Stimulated activated CD8-positive, alpha-beta memory T cell treated with anti-CD3 and anti-CD28 coated beads, Interleukin-2, amount 100 ng/mL, for 1 hour (primary cell): ENCODE data around the gene ITGA11.

Experiments
- DNase-seq, 2 donors: peaks; one replicate each; pipeline ENCODE4 v3.0.0-alpha.2; 2020; ENCODE audit warnings: low read depth in 2 of 2

Gene ITGA11

DNA sequence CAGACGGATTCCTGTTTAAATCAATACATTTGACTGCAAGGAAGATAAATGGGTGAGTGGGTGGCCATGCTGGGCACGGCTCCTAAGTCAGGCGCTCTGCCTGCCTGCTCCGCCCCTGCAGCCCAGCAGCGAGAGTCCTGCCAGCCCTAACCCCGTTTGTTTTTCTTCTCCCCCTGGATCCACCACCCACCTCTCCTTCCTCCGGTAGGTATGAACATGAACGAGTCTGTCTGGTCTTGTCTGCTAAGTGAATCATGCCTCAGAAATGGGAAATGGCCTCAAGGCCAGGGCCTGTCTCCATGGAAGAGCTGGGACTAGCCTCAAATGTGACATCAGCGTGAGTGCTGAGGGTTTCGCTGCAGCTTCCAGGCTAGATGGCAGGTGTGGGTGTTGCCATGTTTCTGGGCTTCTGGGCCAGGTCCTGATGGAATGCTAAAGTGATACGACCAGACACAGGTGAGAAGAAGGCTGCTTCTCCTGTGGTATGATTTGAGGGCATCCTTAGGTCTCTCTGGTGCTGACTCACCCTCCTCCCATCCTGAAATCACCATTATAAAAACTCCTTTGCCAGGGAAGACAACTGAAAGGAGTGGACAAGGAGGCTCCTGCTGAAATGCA lies 160.0 kb downstream of the ITGA11 start:
- DNase-seq, result no peak

DNA sequence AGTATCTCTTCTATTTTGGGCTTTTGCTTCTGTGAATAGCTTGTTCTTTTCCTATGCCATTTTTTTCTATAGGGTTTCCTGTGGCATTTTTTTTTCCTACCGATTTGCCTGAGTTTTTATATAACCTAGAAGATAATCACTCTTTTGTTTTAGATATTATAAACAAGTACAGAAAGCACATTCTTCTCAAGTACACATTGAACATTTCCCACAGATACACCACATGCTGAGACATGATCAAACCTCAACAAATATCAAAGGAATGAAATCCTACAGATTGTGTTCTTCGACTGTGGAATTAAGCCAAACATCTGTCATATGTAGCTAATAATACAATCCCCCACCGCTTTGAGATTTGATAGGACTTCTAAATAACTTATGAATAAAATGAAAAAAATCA lies 163.6 kb downstream of the ITGA11 start:
- no peak for DNase-seq

DNA sequence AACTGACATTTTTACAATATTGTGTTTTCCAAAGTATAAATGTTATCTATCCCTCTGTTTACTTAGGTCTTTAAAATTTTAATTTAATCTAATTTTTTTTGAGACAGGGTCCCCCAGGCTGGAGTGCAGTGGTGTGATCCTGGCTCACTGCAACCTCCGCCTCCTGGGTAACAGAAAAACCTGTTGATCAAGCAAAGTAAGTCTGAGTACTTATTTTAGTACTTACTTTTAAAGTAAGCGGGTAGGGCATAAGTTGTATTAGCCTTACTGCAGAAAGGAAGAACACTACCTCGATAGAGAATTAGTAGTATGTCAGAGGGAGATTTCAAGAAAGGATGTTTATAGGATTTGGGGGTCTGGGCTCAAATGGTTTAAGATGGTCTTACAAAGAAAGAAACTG lies 166.3 kb downstream of the ITGA11 start:
- DNase-seq, result no peak

DNA sequence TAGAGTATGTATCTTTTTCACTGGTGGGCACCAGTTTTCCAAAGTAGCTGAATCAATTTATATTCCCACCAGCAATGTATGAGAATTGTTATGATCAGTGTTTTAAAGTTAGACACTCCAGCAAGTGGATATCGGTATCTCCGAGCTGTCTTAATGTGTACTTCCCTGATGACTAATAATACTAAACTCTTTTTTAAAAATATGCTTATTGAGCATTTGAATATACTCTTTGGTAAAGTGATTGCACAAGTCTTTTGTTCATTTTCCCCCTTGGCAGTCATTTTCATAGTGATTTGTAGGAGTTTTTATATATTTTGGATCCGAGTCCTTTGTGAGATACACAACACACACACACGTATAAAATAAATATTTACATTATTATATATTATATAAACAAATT lies 166.9 kb downstream of the ITGA11 start:
- DNase-seq, result no peak

DNA sequence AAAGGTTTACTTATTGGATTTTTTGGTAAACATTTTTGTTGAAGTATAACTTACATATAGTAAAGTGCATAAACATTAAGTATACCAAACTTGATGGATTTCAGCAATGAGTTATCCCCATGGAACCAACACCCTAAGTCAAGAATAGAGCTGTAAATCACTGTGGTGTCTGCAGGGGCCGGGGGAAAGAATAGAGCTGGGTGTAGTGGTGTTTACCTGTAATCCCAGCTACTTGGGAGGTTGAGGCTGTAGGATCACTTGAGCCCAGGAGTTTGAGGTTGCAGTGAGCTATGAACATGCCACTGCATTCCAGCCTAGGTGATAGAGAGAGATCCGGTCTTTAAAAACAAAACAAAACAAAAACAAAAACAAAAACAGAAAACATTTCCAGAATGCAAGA lies 167.7 kb downstream of the ITGA11 start:
- no peak for DNase-seq

DNA sequence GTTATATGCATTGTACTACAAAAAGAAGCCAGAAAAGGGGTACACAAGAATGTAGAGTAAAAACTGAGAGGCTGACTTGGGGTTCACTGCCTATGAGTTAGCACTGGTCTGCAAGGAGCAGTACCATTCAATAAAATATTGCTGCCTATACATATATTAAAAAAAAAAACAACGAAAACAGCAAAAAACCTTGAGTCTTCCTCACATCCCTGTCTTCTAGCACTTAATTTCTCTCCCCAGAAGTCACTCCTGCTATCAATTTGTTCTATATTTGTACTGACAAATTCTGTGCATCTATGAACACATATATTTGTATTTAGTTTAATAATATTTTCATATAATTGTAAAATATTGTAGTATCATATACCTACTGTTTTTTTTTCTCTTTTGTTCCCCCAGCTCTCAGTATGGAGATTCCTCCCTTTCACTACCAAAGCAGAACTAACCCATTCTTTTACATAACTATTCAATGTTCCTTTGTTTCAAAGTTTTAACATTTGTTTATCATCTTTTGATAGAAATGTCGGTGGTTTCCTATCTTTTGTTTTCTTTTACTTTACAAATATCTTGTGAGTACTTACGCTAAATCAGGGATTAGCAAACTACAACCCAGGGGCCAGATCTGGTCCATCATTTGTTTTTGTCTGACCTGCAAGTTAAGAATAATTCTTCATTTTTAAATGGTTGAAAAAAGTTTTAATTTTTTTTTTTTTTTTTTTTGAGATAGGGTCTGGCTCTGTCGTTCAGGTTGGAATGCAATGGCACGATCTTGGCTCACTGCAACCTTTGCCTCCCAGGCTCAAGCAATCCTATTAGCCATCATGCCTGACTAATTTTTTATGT lies 169.2 kb downstream of the ITGA11 start:
- no peak for DNase-seq

DNA sequence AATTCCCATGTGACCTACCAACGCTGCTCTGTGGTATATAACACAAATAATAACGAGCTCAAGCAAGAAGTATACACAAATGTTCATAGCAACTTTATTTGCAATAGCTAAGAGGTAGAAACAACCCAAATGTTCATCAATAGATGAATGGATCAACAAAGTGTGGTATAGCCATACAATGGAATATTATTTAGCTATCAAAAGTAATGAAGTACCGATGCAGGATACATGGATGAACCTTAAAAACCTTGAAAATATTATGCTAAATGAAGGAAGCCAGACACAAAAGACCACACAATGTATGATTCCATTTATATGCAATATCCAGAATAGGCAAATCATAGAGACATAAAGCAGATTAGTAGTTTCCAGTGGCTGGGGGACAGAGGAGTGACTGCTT lies 170.0 kb downstream of the ITGA11 start:
- DNase-seq, result no peak

DNA sequence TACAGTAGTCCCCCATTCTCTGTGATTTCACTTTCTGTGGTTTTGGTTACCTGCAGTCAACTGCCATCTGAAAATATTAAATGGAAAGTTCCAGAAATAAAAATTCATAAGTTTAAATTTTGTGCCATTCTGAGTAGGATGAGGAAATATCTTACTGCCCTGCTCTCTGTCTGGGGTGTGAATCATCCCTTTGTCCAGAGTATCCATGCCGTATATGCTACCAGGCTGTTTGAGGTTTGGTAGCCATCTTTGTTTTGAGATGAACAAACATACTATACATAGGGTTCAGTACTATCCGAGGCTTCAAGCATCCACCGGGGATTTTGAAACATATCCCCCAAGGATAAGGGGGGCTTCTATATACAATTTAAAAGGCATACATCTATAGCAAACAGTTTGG lies 170.7 kb downstream of the ITGA11 start:
- DNase-seq, result no peak

DNA sequence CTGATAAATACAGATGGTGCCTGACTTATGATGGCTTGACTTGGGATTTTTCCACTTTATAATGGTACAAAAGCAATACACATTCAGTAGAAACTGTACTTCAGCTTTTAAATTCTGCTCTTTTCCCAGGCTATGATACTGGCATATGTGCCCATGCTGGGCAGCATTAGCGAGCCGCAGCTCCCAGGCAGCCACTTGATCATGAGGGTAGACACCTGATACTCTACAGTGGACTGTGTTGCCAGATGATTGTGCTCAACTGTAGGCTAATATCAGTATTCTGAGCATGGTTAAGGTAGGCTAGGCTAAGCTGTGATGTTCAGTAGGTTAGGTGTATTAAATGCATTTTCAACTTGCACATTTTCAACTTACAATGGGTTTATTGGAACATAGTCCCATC lies 172.1 kb downstream of the ITGA11 start:
- DNase-seq, result no peak

DNA sequence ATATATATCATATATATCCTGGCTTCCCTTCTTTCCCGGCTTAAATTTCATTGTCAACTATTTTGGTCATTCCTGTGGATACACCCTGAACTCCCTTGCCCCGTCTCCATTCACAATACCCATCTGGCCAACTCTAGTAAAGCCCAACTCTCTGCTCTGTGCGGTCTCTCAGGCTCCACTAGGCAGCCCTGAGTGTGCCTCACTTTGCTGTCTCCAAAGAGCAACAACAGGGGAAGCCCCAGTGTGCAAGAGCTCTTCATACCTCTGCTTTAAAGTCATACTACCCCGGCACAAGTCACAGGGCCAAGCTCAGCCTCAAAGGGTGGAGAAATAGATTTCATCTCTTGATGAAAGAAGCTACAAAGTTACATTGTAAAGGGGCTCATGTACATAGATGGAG lies 173.3 kb downstream of the ITGA11 start:
- DNase-seq, result no peak

DNA sequence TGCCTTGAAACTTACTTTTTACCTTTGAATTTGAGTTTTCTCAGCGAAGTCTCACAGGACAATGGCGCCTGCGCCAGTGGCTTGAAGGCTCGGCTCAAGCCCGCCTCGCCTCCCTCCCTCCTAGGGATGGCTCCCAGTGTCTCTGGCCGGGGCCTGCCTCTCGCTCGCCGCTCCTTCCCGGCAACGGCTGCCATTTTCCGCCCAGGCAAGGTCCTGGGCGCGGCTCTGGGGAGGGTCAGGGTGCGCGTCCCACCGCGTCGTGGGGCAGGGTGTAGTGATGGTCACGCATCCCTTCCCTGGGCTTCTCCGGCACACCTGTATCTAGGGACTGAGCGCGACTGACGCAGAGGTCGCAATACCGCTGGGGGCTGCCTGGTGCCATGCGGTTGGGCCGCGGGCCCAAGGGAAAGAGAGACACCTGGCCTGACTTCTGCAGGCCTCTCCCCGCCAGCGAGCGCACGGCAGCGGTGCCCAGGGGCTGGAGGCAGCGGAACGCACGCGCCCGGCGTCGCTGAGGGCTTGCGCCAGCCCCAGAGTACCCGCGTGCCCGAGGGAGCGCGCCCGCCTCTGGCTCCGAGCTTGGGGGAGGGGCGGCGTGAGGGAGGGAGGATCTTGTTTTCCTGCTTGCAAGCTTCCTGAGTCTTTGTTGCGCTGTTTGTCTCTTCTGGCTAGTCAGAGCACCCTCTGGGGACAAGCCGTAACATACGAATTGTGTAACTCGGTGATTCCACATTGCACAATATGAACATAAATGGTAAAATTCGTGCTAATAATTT lies 175.1 kb downstream of the ITGA11 start:
- peak; percentile 28 to 29 for DNase-seq

DNA sequence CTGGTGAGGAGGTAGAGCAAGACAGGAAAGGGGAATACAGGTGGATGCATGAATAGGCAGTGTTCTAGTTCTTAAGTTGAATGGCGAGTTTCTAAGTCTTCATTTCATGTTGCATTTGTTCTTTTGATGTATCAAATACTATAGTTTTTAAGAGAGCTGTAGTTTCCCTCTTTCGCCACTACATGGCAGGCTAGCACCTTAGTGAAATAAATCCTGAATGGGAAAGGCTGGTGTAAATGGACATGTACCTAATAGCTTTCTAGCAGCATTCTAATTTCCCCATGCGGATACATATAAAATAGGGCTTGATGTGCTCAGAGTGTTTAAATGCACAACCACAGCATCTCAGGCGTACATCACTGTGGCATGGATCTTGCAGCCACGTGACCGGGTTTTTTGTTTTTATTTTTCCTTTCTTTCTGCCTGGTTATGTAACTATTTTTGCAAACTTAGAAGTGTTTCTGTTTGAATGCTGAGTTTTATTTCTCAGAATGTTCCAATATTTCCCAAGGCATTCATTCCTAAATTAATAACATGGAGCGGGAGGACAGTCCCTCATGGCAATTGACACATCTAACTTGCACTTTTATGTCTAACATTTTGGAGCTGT lies 178.9 kb downstream of the ITGA11 start:
- no peak for DNase-seq

DNA sequence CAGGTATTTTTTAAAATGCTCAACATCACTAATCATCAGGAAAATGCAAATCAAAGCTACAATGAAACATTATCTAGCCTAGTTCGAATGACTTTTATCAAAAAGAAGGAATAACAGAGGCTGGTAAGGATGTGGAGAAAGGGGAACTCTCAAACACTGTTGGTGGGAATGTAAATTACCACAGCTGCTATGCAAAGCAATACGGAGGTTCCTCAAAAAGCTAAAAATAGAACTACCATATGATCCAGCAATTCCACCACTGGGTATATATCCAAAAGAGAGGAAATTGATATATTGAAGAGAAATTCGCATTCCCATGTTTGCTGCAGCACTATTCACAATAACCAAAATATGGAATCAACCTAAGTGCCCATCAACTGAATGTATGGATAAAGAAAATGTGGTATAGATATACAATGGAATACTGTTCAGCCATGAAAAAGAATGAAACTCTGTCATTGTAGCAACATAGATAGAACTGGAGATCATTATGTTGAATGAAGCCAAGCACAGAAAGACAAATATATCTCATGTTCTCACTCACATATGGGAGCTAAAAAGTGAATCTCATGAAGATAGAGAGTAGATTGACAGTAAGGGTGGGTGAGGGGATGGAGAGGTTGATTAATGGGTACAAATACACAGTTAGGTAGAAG lies 182.8 kb downstream of the ITGA11 start:
- DNase-seq, result no peak
